MCF 10A (cell line): ENCODE measurements around the gene RPH3AL. TPM values are rescaled to one million over a fixed set of nuclear protein-coding genes. Genes with fewer than 3 reads are reported as not detected.

Experiments
- BruUV-seq: library from RNA; stranded (reverse); fragments of 400-500 nt; replicated peaks from 2 replicates; lab custom pipeline; 2021; lab: Mats Ljungman, UMichigan
- CTCF ChIA-PET: fragments of 300-600 bp; sonication (Branson Sonifier 250); formaldehyde crosslinking; extraction: SDS; loops from one replicate; lab custom pipeline; 2021; ENCODE audit warnings: antibody characterized with exemption, inconsistent platforms; lab: Yijun Ruan, JAX
- POLR2A ChIA-PET: fragments of 300-600, 350-650 bp; sonication (Branson Sonifier 250); formaldehyde crosslinking; extraction: SDS; loops from one replicate; lab custom pipeline; 2020; ENCODE audit warnings: antibody characterized with exemption, inconsistent platforms; lab: Yijun Ruan, JAX
- DNase-seq: peaks from one replicate; pipeline ENCODE4 v3.0.0-alpha.2; 2018; ENCODE audit not compliant: unreplicated experiment
- H3K27ac Mint-ChIP-seq: one replicate; pipeline ENCODE4 v1.8.0; 2022; ENCODE audit warnings: mild to moderate bottlenecking, low read depth, mixed read lengths; ENCODE audit not compliant: unreplicated experiment
- H3K27me3 Mint-ChIP-seq: one replicate; pipeline ENCODE4 v1.8.0; 2022; ENCODE audit warnings: mixed read lengths; ENCODE audit not compliant: insufficient read depth, unreplicated experiment
- H3K36me3 Mint-ChIP-seq: one replicate; pipeline ENCODE4 v1.8.0; 2022; ENCODE audit warnings: mild to moderate bottlenecking, moderate library complexity, mixed read lengths; ENCODE audit not compliant: insufficient read depth, unreplicated experiment
- H3K4me1 Mint-ChIP-seq: one replicate; pipeline ENCODE4 v1.8.0; 2022; ENCODE audit warnings: mixed read lengths; ENCODE audit not compliant: insufficient read depth, unreplicated experiment
- H3K4me3 Mint-ChIP-seq: one replicate; pipeline ENCODE4 v1.8.0; 2022; ENCODE audit warnings: mild to moderate bottlenecking, moderate library complexity, mixed read lengths; ENCODE audit not compliant: unreplicated experiment
- H3K9me3 Mint-ChIP-seq: one replicate; pipeline ENCODE4 v1.8.0; 2022; ENCODE audit warnings: mixed read lengths; ENCODE audit not compliant: unreplicated experiment
- intact Hi-C: fragments of 100-400 bp; cut with micrococcal nuclease; formaldehyde crosslinking; loops from 2 replicates; pipeline ENCODE4 v1.14.1; 2022
- total RNA-seq: library from RNA; stranded (reverse); gene quantifications from 2 replicates; pipeline ENCODE4 v1.2.3, GENCODE V29; 2022
- TF ChIP-seq, protein P1 (sequence below): fragments of 200-600 bp; IDR thresholded peaks from one replicate; pipeline ENCODE4 v1.8.0; 2022; ENCODE audit warnings: antibody characterized with exemption, mild to moderate bottlenecking; ENCODE audit not compliant: unreplicated experiment

The RPH3AL gene
- total RNA-seq, 1 experiment from 2014 or later, result 0.89 TPM

DNA sequence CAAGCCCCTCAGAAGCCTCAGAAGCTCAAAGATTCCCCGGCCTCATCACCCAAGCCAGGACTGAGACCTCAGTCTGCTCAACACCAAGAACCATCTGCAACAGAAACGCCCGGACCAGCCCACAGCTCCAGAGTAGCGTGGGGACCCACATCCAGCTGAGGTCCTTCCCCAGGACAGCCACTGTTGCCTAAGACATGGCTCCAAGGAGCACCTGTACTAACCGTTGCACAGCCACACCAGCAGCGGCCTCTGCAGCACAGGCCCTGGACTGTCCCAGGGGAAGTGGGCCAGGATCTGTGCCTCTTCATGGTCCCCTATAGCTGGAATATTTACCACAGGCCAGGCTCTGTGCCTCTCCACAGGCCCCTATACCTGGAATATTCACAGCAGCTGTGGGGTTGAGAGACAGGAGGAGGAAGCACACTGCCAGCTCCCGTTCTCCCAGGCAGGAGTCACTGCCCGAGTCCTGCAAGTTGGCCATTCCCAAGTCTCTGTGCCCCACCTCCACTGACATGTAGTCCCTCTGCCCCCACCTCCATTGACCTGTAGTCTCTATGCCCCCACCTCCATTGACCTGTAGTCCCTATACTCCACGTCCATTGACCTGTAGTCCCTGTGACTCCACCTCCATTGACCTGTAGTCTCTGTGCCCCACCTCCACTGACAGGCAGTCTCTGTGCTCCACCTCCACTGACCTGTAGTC lies 38.5 kb downstream of the RPH3AL start:
- H3K9me3 Mint-ChIP-seq, result peaks cover 31% of the 10 kb centered on the region
- no peaks in the 10 kb centered on the region for H3K4me1 Mint-ChIP-seq
- TF ChIP-seq, protein P1, sequence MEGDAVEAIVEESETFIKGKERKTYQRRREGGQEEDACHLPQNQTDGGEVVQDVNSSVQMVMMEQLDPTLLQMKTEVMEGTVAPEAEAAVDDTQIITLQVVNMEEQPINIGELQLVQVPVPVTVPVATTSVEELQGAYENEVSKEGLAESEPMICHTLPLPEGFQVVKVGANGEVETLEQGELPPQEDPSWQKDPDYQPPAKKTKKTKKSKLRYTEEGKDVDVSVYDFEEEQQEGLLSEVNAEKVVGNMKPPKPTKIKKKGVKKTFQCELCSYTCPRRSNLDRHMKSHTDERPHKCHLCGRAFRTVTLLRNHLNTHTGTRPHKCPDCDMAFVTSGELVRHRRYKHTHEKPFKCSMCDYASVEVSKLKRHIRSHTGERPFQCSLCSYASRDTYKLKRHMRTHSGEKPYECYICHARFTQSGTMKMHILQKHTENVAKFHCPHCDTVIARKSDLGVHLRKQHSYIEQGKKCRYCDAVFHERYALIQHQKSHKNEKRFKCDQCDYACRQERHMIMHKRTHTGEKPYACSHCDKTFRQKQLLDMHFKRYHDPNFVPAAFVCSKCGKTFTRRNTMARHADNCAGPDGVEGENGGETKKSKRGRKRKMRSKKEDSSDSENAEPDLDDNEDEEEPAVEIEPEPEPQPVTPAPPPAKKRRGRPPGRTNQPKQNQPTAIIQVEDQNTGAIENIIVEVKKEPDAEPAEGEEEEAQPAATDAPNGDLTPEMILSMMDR, result no peak
- no TSS peak for BruUV-seq
- CTCF ChIA-PET, result no interaction called here
- H3K27ac Mint-ChIP-seq, result no peak overlapping the region
- DNase-seq, result no peak
- peaks cover 10% of the 10 kb centered on the region for H3K36me3 Mint-ChIP-seq
- intact Hi-C loops, result no loop called here
- no peak overlapping the region for H3K4me3 Mint-ChIP-seq
- POLR2A ChIA-PET, result no interaction called here
- H3K27me3 Mint-ChIP-seq, result peaks cover 22% of the 10 kb centered on the region

DNA sequence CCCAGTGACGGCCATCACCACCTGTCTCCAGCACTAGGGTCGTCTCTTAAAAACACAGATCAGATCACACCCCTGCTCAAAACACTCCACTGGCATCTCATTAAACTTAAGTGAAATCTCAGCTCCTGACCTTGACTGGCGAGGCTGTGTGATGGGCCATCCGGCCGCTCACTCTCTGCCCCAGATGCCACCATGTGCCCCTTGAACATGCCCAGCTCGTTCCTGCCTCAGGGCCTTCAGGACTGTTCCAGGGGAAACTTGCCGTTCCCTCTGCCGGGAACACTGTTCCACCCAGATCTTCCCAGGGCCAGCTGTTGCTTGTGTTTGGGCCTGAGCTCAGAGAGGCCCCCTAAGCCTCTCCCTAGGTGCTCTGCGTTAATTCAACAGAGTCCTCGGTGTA lies 39.4 kb downstream of the RPH3AL start:
- intact Hi-C loops, result no loop called here
- ChIA-PET CTCF (no interaction called here), POLR2A (no interaction called here)
- TF ChIP-seq, protein P1, result no peak
- Mint-ChIP-seq H3K4me1 (no peaks in the 10 kb centered on the region), H3K27ac (no peak overlapping the region), H3K36me3 (peaks cover 3% of the 10 kb centered on the region), H3K9me3 (peaks cover 28% of the 10 kb centered on the region), H3K27me3 (peaks cover 22% of the 10 kb centered on the region), H3K4me3 (no peak overlapping the region)
- DNase-seq, result no peak
- BruUV-seq, result no TSS peak

DNA sequence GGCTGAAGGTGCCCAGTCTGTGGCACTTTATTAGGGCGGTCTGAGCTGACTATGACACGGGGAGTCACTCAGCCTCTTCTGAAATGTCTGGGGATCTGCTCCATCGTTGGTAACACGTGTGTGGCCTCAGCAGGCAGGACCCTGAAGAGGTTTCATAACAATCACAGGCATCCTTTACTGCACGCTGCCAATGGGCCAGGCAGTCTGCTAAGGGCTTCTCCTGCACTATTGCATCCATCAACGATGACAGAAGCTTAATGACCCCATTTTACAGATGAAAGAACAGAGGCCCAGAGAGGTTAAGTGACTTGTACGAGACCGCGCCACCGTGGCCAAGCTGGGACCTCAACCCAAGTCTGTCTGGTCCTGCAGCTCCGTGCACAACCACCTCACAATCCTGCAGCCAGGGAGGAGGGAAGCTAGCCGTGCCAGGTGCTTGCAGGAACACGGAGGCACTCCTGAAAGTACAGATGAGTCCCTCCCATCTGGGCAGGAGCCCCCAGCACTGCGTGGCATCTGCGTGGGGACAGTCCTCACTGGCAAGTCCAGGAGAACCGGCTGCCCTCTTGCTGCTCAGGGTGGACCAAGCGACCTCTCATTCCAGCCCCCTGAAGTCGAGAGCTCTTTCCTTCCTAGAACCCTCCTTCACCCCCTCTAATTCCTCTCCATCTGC lies 40.0 kb downstream of the RPH3AL start:
- peaks cover 22% of the 10 kb centered on the region for H3K27me3 Mint-ChIP-seq
- H3K4me1 Mint-ChIP-seq, result no peaks in the 10 kb centered on the region
- ChIA-PET POLR2A (no interaction called here), CTCF (no interaction called here)
- H3K36me3 Mint-ChIP-seq, result no peaks in the 10 kb centered on the region
- H3K27ac Mint-ChIP-seq, result no peak overlapping the region
- intact Hi-C loops, result no loop called here
- TF ChIP-seq, protein P1, result no peak
- DNase-seq, result no peak
- H3K9me3 Mint-ChIP-seq, result peaks cover 23% of the 10 kb centered on the region
- no TSS peak for BruUV-seq
- no peak overlapping the region for H3K4me3 Mint-ChIP-seq

DNA sequence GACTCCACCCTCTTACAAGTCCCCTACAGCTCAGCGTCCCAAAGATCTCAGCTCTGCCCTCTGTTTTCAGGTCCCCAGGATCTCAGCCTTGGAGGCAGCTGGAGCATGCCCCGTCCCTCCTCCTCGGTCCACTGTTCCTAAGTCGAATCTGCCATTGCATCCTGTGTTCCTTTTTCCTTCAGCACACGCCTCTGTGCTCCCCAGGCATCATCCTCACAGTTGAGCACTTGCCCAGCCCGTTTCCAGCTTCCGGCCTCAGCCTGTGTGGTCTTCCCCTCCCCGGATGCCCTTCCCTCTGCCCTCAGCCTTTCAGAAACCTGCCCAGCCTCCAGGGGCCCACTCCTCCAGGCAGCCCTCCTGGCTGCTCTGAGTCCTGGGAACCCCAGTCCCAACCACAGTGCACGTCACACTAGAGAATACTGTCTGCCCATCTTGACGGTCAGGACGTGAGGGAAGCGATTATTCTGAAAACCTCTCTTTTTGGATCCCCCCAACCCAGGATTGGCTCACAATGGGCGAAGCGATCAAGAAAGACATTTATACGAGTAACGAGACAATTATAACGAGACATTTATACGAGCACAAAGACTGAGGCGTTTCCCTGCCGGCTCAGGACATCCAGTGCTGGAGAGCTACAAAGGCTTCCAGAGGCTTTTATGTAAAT lies 41.4 kb downstream of the RPH3AL start:
- no peaks in the 10 kb centered on the region for H3K4me1 Mint-ChIP-seq
- peaks cover 20% of the 10 kb centered on the region for H3K9me3 Mint-ChIP-seq
- TF ChIP-seq, protein P1, result no peak
- intact Hi-C loops, result no loop called here
- POLR2A ChIA-PET, result interaction anchor here (0.6 to 1.1 kb wide), 2 partner anchors 40 to 120 kb away, joined by 3 read pairs; no protein-coding TSS in a partner anchor
- H3K27me3 Mint-ChIP-seq, result peaks cover 22% of the 10 kb centered on the region
- H3K4me3 Mint-ChIP-seq, result no peak overlapping the region
- H3K27ac Mint-ChIP-seq, result no peak overlapping the region
- no peaks in the 10 kb centered on the region for H3K36me3 Mint-ChIP-seq
- CTCF ChIA-PET, result no interaction called here
- no TSS peak for BruUV-seq
- DNase-seq, result no peak
